Effector memory CD8-positive, alpha-beta T cell (primary cell): ENCODE measurements around the gene ACAD9.
A peak's percentile ranks its signal among the peaks of the same experiment; 100 is the strongest.
"Not testable (repeated sequence)": the region's sequence is repeated elsewhere in the genome, so short reads cannot be mapped to it uniquely, and the experiment has no call there.

Experiments
- ATAC-seq: fragments of 150-1000 bp; cut with Tn5 transposase; replicated peaks from 2 replicates; pipeline ENCODE4 v1.10.0; 2021; ENCODE audit warnings: mild to moderate bottlenecking, moderate library complexity
- DNase-seq, 3 experiments: peaks; one replicate each; pipeline ENCODE4 v3.0.0; 2021
- H3K27ac Mint-ChIP-seq, 2 donors: one replicate each; pipeline ENCODE4 v1.8.0; 2022; ENCODE audit warnings: mild to moderate bottlenecking in 2 of 2, mixed read lengths in 2 of 2, moderate library complexity in 2 of 2
- H3K27me3 Mint-ChIP-seq, 2 donors: one replicate each; pipeline ENCODE4 v1.8.0; 2022; ENCODE audit warnings: mixed read lengths in 2 of 2
- H3K36me3 Mint-ChIP-seq: one replicate; pipeline ENCODE4 v1.8.0; 2022; ENCODE audit warnings: mild to moderate bottlenecking, moderate library complexity, mixed read lengths; ENCODE audit not compliant: insufficient read depth
- H3K4me1 Mint-ChIP-seq, 2 donors: one replicate each; pipeline ENCODE4 v1.8.0; 2022; ENCODE audit warnings: low read depth in 2 of 2, mixed read lengths in 2 of 2
- H3K4me3 Mint-ChIP-seq, 2 donors: one replicate each; pipeline ENCODE4 v1.8.0; 2022; ENCODE audit warnings: mild to moderate bottlenecking in 2 of 2, mixed read lengths in 2 of 2, moderate library complexity in 2 of 2
- H3K9me3 Mint-ChIP-seq, 2 donors: one replicate each; pipeline ENCODE4 v1.8.0; 2022; ENCODE audit warnings: mixed read lengths in 2 of 2

ACAD9 gene

GRCh38 chr3:128867200-128868125, 12.0 kb upstream of the ACAD9 start:
- H3K27ac Mint-ChIP-seq, result no peak overlapping the region
- ATAC-seq, result no peak
- H3K4me1 Mint-ChIP-seq, result peaks cover 0 to 2% of the 10 kb centered on the region in 2 donors

GRCh38 chr3:128870347-128870746, 9.1 kb upstream of the ACAD9 start:
- DNase-seq, result no peak
- H3K27me3 Mint-ChIP-seq, result no peaks in the 10 kb centered on the region
- no peak overlapping the region for H3K4me3 Mint-ChIP-seq
- no peaks in the 10 kb centered on the region for H3K9me3 Mint-ChIP-seq
- H3K27ac Mint-ChIP-seq, result no peak overlapping the region
- H3K36me3 Mint-ChIP-seq, result no peaks in the 10 kb centered on the region
- ATAC-seq, result no peak
- H3K4me1 Mint-ChIP-seq, result no peaks in the 10 kb centered on the region

More at GRCh38 chr3:128867200-128868125, 12.0 kb upstream of the ACAD9 start:
- no peak for DNase-seq
- no peaks in the 10 kb centered on the region for H3K9me3 Mint-ChIP-seq
- H3K27me3 Mint-ChIP-seq, result no peaks in the 10 kb centered on the region
- H3K36me3 Mint-ChIP-seq, result no peaks in the 10 kb centered on the region
- no peak overlapping the region for H3K4me3 Mint-ChIP-seq

- Mint-ChIP-seq H3K4me3 (no peak overlapping the region), H3K9me3 (no peaks in the 10 kb centered on the region), H3K4me1 (no peaks in the 10 kb centered on the region), H3K27ac (peak overlapping the region; percentile 46 to 83), H3K36me3 (no peaks in the 10 kb centered on the region), H3K27me3 (no peaks in the 10 kb centered on the region)
- ATAC-seq, result no peak
- no peak for DNase-seq
These were observed 7.1 kb upstream of the ACAD9 start for GRCh38 chr3:128872282-128872681.

- DNase-seq, result no peak
- H3K27me3 Mint-ChIP-seq, result no peaks in the 10 kb centered on the region
- H3K9me3 Mint-ChIP-seq, result no peaks in the 10 kb centered on the region
- H3K4me3 Mint-ChIP-seq, result no peak overlapping the region
- H3K36me3 Mint-ChIP-seq, result no peaks in the 10 kb centered on the region
- peak overlapping the region in 1 of 2 donors; percentile 46 for H3K27ac Mint-ChIP-seq
- no peak for ATAC-seq
- H3K4me1 Mint-ChIP-seq, result peaks cover 2 to 3% of the 10 kb centered on the region in 2 donors
These were observed 6.7 kb upstream of the ACAD9 start for GRCh38 chr3:128872744-128873143.

- DNase-seq (no peak), ATAC-seq (no peak)
- H3K36me3 Mint-ChIP-seq, result peaks cover 3% of the 10 kb centered on the region
- no peak overlapping the region for H3K27ac Mint-ChIP-seq
- H3K4me1 Mint-ChIP-seq, result peaks cover 7 to 8% of the 10 kb centered on the region in 2 donors
- no peak overlapping the region for H3K4me3 Mint-ChIP-seq
- no peaks in the 10 kb centered on the region for H3K27me3 Mint-ChIP-seq
- H3K9me3 Mint-ChIP-seq, result no peaks in the 10 kb centered on the region
These were observed 6.0 kb upstream of the ACAD9 start for GRCh38 chr3:128873244-128874022.

GRCh38 chr3:128874481-128875180, 4.8 kb upstream of the ACAD9 start:
- ATAC-seq, result no peak
- H3K9me3 Mint-ChIP-seq, result no peaks in the 10 kb centered on the region
- H3K36me3 Mint-ChIP-seq, result peaks cover 15% of the 10 kb centered on the region
- no peak for DNase-seq
- H3K27ac Mint-ChIP-seq, result no peak overlapping the region
- H3K4me1 Mint-ChIP-seq, result peaks cover 14 to 17% of the 10 kb centered on the region in 2 donors
- no peaks in the 10 kb centered on the region for H3K27me3 Mint-ChIP-seq
- H3K4me3 Mint-ChIP-seq, result no peak overlapping the region

GRCh38 chr3:128875556-128876120, 3.8 kb upstream of the ACAD9 start:
- H3K36me3 Mint-ChIP-seq, result peaks cover 26% of the 10 kb centered on the region
- H3K9me3 Mint-ChIP-seq, result no peaks in the 10 kb centered on the region
- H3K4me1 Mint-ChIP-seq, result peaks cover 24 to 26% of the 10 kb centered on the region in 2 donors
- DNase-seq, result peak; percentile 21 to 28 (median 27)
- no peak overlapping the region for H3K4me3 Mint-ChIP-seq
- peak overlapping the region in 1 of 2 donors; percentile 64 for H3K27ac Mint-ChIP-seq
- no peaks in the 10 kb centered on the region for H3K27me3 Mint-ChIP-seq
- ATAC-seq, result peak; percentile 13

- Mint-ChIP-seq H3K36me3 (peaks cover 27% of the 10 kb centered on the region), H3K4me1 (peaks cover 42 to 45% of the 10 kb centered on the region in 2 donors), H3K4me3 (peak overlapping the region; percentile 77 to 91), H3K9me3 (no peaks in the 10 kb centered on the region), H3K27ac (peak overlapping the region; percentile 93 to 97), H3K27me3 (no peaks in the 10 kb centered on the region)
- DNase-seq, result no peak
- no peak for ATAC-seq
These were observed 1.4 kb upstream of the ACAD9 start for GRCh38 chr3:128878011-128878457.

GRCh38 chr3:128878556-128879124, 780 bp upstream of the ACAD9 start:
- H3K9me3 Mint-ChIP-seq, result no peaks in the 10 kb centered on the region
- peak; percentile 33 for ATAC-seq
- H3K27me3 Mint-ChIP-seq, result no peaks in the 10 kb centered on the region
- H3K36me3 Mint-ChIP-seq, result peaks cover 31% of the 10 kb centered on the region
- H3K4me3 Mint-ChIP-seq, result peak overlapping the region; percentile 77 to 91
- peak in 1 of 3 experiments; percentile 17 for DNase-seq
- H3K4me1 Mint-ChIP-seq, result peaks cover 44 to 45% of the 10 kb centered on the region in 2 donors
- H3K27ac Mint-ChIP-seq, result peak overlapping the region; percentile 93 to 97

GRCh38 chr3:128879991-128880390, 571 bp downstream of the ACAD9 start:
- peak overlapping the region; percentile 77 to 91 for H3K4me3 Mint-ChIP-seq
- peaks cover 45 to 49% of the 10 kb centered on the region in 2 donors for H3K4me1 Mint-ChIP-seq
- peaks cover 34% of the 10 kb centered on the region for H3K36me3 Mint-ChIP-seq
- peak in 2 of 3 experiments; percentile 2 to 6 for DNase-seq
- H3K27ac Mint-ChIP-seq, result peak overlapping the region; percentile 93 to 97
- H3K9me3 Mint-ChIP-seq, result no peaks in the 10 kb centered on the region
- ATAC-seq, result no peak
- H3K27me3 Mint-ChIP-seq, result no peaks in the 10 kb centered on the region

GRCh38 chr3:128880455-128880854, 1.0 kb downstream of the ACAD9 start:
- DNase-seq, H3K27me3 Mint-ChIP-seq, ATAC-seq, H3K9me3 Mint-ChIP-seq: not testable (repeated sequence)
- Mint-ChIP-seq H3K4me3 (peak overlapping the region; percentile 77 to 91), H3K4me1 (peaks cover 45 to 49% of the 10 kb centered on the region in 2 donors), H3K27ac (peak overlapping the region; percentile 93 to 97), H3K36me3 (peaks cover 34% of the 10 kb centered on the region)

- H3K36me3 Mint-ChIP-seq, result peaks cover 35% of the 10 kb centered on the region
- no peak overlapping the region for H3K4me3 Mint-ChIP-seq
- ATAC-seq, result no peak
- DNase-seq, result no peak
- peaks cover 45 to 49% of the 10 kb centered on the region in 2 donors for H3K4me1 Mint-ChIP-seq
- H3K27ac Mint-ChIP-seq, result peak overlapping the region; percentile 38 to 93
- no peaks in the 10 kb centered on the region for H3K9me3 Mint-ChIP-seq
- H3K27me3 Mint-ChIP-seq, result no peaks in the 10 kb centered on the region
These were observed 2.2 kb downstream of the ACAD9 start for GRCh38 chr3:128881576-128881975.
